NB4 (cell line): Measurements from ENCODE around the gene KLF2.

Experiments
- DNase-seq: peaks from one replicate; pipeline ENCODE4 v3.0.0; 2010; ENCODE audit warnings: low read depth
- H3K4me3 ChIP-seq: one replicate; pipeline ENCODE4 v1.5.1; 2011; ENCODE audit warnings: mild to moderate bottlenecking, low read depth, low read length, moderate library complexity
- CTCF ChIP-seq: IDR thresholded peaks from one replicate; pipeline ENCODE4 v1.5.1; 2012; ENCODE audit warnings: low read depth, low read length
- MYC ChIP-seq: IDR thresholded peaks from 2 replicates; pipeline ENCODE4 v1.6.1; 2011; ENCODE audit warnings: low read depth, low read length
- POLR2A ChIP-seq: IDR thresholded peaks from 2 replicates; pipeline ENCODE4 v1.6.1; 2011; ENCODE audit warnings: mild to moderate bottlenecking; ENCODE audit not compliant: insufficient read length; ENCODE audit errors: extremely low read depth
- TF ChIP-seq, protein P1 (sequence below): IDR thresholded peaks from 2 replicates; pipeline ENCODE4 v1.6.1; 2011; ENCODE audit warnings: low read depth, low read length

Gene KLF2

DNA sequence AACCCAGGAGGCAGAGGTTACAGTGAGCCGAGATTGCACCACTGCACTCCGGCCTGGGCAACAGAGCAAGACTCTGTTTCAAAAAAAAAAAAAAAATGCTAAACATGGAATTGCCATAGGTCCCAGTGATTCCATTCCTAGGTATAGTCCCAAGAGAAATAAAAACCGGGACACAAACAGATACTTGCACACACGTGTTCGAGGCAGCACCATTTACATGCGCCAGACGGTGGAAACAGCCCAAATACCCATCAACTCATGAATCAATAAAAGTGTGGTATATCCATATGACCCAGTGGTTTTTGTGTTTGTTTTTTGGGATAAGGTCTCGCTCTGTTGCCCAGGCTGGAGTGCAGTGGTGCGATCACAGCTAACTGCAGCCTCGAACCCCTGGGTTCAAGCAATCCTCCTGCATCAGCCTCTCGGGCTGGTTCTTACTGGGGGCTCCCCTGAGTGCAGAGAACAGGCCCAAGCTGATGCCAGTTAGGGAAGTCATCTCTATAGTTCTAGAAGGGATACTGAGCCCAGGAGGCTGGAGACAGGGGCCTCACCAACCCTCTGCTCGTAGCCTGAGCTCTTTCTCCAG, 8.5 kb downstream of the KLF2 start:
- TF ChIP-seq, protein P1, sequence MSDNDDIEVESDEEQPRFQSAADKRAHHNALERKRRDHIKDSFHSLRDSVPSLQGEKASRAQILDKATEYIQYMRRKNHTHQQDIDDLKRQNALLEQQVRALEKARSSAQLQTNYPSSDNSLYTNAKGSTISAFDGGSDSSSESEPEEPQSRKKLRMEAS, result no peak
- TF ChIP-seq POLR2A (no peak), MYC (no peak), CTCF (no peak)
- no peak for DNase-seq
- H3K4me3 ChIP-seq, result no peak overlapping the region

DNA sequence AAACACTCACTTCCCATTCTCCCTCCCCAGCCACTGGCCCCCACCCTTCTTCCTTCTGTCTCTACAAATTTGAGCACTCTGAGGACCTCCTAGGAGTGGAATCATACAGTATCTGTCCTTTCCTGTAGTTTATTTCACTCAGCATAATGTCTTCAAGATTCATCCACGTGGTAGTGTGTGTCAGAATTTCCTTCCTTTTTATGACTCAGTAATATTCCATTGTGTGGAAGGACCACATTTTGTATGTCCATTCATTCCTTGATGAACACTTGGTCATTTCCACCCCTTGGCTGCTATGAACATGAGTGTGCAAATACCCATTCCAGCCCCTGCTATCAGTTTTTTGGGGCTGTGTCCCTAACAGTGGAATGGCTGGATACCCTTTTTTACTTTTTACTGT, 9.8 kb downstream of the KLF2 start:
- DNase-seq, result no peak
- no peak overlapping the region for H3K4me3 ChIP-seq
- TF ChIP-seq, protein P1, result no peak
- TF ChIP-seq CTCF (no peak), POLR2A (no peak)

DNA sequence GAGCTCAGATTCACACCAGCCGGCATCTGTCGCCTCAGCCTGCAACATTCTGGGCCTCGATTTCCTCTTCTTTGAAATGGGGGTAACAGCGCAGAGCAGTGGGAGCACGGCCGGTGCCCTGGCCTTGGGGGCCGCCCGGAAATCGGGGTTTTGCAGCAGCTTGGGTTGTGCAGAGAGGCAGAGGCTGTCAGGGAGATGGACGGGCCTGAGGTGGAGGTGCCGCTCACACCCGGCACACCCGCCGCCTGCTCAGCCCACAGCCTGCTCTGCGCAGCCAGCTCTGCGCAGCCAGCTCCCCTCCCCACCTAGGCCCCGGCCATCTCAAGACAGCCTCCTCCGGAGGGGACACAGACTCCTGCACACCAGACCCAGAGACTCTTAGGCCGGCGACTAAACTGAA, 10.6 kb downstream of the KLF2 start:
- TF ChIP-seq, protein P1, result no peak
- no peak for TF ChIP-seq MYC
- no peak for TF ChIP-seq POLR2A
- no peak for TF ChIP-seq CTCF
- no peak for DNase-seq
- H3K4me3 ChIP-seq, result no peak overlapping the region

- no peak for DNase-seq
- TF ChIP-seq POLR2A (no peak), CTCF (no peak), MYC (no peak)
- TF ChIP-seq, protein P1, result no peak
- no peak overlapping the region for H3K4me3 ChIP-seq
Observed at GRCh38 chr19:16336571-16336970, 11.9 kb downstream of the KLF2 start.

- H3K4me3 ChIP-seq, result no peak overlapping the region
- TF ChIP-seq POLR2A, result no peak
- no peak for TF ChIP-seq CTCF
- TF ChIP-seq, protein P1, result no peak
- TF ChIP-seq MYC, result no peak
- DNase-seq, result no peak
Observed at GRCh38 chr19:16337809-16338469, 13.3 kb downstream of the KLF2 start.
